Stromal cell of bone marrow (primary cell): ENCODE results near the gene WWC2.
A peak's percentile ranks its signal among the peaks of the same experiment; 100 is the strongest.
"Not testable (repeated sequence)": the region's sequence is repeated elsewhere in the genome, so short reads cannot be mapped to it uniquely, and the experiment has no call there.

ENCODE experiments used
- DNase-seq: peaks from one replicate; pipeline ENCODE4 v3.0.0-alpha.2; 2012; ENCODE audit warnings: low read depth

The WWC2 gene

GRCh38 chr4:183172881-183173280 lies 73.8 kb downstream of the WWC2 start:
- DNase-seq: no peak

DNA sequence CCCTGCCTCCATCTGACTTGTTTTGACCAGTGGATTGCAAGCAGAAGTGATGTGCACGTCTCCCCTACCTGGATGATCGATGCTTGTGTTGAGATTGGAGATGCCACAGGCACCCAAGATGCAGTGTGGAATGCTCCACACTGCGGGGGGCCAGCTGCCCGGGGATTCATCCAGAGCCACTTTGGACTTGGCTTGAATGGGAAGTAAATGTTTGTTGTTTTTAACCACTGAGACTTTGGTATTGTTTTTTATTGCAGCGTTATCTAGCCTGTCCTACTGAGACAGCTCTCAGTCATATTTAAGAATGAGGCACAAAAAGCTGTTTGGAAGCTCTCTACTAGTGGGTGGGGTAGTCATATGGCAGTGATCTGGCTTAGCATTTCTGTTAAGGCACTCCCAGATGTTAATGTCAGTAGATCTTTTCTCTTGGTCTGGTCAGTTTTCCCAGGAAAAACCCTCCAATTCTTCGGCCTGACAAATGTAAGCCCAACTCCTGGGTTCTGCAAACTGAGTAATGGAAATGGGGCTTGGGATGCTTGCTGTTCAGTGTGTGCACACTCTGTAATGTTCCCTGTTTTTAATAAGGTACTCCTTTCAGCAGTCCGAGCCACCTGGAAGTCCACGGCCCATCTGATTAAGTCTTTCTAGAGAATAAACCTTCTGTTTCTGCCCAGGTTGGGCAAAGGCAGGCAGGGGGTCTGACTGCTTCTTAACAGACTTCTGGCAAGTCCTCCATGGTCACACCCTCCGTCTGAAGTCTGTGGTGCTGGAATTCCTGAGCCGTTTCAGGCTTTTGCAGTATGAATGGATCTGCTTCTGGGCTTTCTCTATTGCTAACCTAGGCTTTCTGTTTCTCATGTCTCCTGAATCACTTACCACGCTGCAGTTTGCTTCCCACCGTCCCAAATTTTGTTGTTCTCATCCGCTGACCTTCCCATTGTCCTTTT lies 74.8 kb downstream of the WWC2 start:
- no peak for DNase-seq

- no peak for DNase-seq
These were observed 76.7 kb downstream of the WWC2 start for GRCh38 chr4:183175631-183176232.

- no peak for DNase-seq
These were observed 77.9 kb downstream of the WWC2 start for GRCh38 chr4:183177001-183177400.

- DNase-seq: no peak
These were observed 79.1 kb downstream of the WWC2 start for GRCh38 chr4:183178201-183178600.

GRCh38 chr4:183180096-183180495 lies 81.0 kb downstream of the WWC2 start:
- DNase-seq: no peak

DNA sequence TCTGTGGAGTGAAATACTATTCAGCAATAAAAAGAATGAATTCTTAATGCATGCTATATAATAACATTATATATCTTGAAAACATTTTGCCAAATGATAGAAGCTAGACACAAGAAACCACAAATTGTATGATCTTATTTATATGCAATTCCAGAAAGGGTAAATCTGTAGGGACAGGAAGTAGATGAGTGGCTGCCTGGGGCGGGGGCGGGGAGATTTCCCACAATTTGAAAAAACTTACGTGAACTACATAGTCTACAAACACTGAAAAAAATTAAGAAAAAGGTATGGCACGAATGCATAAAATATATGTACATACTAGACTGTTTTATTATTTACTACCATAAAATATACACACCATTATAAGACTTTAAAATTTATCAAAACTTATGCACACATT lies 81.6 kb downstream of the WWC2 start:
- DNase-seq: no peak

- DNase-seq: no peak
These were observed 82.0 kb downstream of the WWC2 start for GRCh38 chr4:183181081-183181480.

- peak; percentile 64 for DNase-seq
These were observed 84.0 kb downstream of the WWC2 start for GRCh38 chr4:183182873-183183725.

DNA sequence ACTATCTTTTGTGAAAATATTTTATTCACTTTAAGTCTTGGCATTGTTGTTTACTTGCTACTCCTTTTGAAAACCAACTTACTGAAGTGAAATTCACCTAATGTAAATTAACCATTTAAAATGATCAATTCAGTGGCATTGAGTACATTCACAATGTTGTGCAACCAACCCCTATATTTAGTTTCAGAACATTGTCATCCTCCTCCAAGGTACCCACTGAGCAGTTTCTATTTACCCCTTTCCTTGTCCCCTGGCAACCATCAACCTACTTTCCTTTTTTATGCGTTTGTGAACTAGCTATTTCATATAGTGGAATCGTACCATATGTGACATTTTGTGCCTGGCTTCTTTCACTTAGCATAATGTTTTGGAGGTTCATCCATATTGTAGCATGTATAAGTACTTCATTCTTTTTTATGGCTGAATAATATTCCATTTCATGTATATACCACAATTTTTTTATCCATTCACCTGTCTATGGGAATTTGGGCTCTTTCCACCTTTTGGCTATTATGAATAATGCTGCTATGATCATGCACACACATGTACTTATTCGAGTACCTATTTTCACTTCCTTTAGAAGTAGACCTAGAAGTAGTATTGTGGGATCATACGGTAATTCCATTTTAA lies 85.0 kb downstream of the WWC2 start:
- DNase-seq: no peak

- no peak for DNase-seq
These were observed 86.0 kb downstream of the WWC2 start for GRCh38 chr4:183185018-183185417.

DNA sequence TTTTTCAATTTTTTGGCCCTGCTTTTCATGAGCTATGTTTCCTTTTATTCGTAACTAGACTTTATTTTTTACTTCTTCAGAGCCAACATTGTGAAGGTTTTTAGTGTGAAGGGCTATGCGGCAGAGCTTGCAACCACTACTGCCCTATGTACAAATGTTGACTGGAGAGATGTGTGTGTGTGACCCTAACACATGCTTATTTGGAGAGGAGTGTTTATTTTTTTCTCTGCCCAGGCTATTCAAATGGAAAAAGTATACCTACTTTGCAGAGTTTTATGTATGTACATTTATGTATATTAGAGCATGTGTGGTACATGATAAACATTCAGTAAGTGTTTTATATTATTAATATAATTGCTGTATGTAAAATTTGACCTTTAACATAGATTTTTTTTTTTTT lies 86.5 kb downstream of the WWC2 start:
- DNase-seq: no peak

DNA sequence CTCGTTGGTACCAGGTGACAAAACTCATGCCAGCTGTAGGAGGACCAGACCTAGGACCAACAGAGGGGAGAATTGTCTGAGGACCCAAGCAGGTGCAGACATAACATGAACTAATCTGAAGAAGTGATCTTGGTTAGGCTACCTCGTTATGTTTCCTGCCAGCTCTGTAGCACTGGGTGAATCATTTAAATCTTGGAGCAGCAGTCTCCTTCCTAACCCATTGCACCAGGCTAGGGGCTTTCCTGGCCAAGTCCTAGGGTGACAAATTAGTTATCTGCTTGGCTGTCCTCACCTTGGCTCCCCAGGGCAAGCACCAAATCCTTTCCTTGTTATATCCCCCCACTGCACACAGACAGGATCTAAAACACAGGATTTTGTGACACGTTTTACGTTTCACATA lies 87.8 kb downstream of the WWC2 start:
- DNase-seq: no peak

DNA sequence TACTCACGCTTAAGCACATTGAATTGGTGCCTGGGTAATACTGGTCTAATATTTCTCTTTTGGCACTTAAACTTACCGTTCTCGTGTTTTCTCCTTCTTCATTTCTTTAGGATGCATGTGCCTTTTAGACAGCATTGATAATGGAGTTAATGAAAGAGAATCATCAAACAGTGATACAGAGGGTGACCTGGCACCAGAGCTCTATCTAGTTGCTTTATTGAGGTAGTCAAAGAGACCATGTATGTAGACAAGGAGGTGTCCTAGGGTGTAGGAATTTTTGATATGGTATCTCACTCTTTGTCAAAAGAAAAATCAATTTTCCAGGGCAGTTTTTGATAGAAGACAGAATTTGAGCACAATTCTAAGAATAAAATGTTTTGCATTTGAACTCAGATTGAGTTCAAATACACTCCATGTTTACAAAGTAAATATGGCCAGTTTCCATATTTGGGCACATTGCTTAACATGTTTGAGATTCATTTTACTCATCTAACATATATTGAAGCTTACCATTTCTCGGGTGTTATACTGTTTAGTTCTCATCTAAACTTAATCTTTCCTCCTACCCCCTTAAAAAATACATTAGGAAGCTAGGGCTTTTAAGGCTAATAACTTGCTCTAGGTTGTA lies 92.0 kb downstream of the WWC2 start:
- no peak for DNase-seq

DNA sequence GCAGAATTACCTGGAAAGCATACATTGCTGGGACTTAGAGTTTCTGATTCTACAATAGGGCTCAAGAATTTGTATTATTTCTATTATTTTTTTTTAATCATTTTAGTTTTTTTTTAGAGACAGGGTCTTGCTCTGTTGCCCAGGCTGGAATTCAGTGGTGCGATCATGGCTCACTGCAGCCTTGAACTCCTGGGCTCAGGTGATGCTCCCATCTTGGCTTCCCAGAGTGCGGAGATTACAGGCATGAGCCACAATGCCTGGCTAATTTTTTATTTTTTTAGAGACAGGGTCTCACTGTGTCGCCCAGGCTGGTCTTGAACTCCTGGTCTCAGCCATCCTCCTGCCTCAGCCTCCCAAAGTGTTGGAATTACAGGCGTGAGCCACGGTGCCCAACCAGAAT lies 92.6 kb downstream of the WWC2 start:
- no peak for DNase-seq

GRCh38 chr4:183192571-183192970 lies 93.5 kb downstream of the WWC2 start:
- DNase-seq: no peak

DNA sequence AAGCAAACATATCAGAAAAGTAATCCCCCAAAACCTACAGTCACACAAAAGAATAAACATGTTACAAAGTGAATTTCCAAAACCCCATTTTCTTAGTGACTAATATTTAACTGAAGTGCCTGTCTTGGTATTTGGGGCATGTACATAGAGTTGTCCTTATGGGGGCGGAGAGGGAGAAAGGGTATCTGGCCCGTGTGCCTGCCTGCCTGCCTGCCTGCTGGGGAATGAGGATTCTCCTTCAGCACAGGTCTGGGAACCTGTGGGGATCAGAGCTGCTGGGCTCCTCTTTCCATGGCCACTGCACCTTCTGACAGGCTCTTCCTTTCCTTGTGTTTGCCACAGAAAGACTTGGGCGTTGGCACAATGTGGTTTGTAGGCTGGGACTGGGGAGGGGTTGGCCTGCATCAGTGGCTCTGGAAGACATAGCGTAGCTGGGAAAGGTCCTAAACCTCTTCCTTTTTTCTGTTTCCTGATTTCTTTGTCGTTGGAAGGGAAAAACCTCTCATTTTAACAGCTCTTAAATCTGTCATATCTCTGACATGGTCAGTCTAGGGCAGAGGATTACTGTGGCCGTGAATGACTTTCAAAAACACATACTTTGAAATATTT lies 94.8 kb downstream of the WWC2 start:
- DNase-seq: not testable (repeated sequence)

- DNase-seq: no peak
These were observed 96.5 kb downstream of the WWC2 start for GRCh38 chr4:183195534-183195933.

DNA sequence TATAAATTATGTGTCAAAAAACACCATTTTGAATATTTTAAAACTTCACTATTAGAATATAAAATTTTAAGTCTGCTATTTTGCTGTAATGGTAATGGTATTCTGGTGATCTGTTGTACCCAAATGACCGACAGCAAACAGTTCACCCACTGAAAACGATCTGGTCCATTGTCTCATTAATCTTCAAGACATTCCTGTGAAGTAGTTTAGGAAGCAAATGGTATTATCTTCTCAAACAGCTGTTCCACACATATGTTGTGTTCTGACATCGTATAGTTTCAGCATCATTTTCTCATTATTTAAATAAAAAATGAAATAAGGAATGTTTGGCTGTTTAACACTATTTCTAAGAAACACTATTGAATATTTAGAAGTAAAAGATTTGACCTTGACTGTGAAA lies 98.1 kb downstream of the WWC2 start:
- DNase-seq: no peak

- DNase-seq: peak; percentile 87
These were observed 101.4 kb downstream of the WWC2 start for GRCh38 chr4:183200453-183200852.

DNA sequence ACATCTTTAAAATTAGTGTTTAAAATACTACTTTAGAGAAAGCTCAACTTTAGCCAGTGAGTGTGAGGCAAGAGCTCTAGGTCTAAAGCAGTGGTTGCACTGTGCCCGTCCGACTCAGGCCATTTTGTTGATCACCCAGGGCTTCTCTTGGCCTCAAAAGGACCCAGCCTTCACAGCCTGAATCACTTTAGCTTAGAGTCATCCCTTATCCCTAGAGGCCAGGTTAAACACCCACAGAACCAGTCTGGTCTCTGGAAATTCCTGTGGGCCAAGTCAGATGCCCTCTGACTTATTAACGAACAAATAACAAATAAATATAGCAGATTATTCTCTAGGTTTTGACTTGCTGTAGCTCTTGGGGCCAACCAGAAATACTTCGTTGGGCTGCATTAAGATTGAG lies 102.3 kb downstream of the WWC2 start:
- peak; percentile 28 for DNase-seq
